ENCODE data around the gene ANGEL1. TPM values are rescaled to one million over a fixed set of nuclear protein-coding genes. Genes with fewer than 3 reads are reported as not detected.

Gene ANGEL1
- total RNA-seq, 1 experiment from 2014 or later, result 31.7 TPM

DNA sequence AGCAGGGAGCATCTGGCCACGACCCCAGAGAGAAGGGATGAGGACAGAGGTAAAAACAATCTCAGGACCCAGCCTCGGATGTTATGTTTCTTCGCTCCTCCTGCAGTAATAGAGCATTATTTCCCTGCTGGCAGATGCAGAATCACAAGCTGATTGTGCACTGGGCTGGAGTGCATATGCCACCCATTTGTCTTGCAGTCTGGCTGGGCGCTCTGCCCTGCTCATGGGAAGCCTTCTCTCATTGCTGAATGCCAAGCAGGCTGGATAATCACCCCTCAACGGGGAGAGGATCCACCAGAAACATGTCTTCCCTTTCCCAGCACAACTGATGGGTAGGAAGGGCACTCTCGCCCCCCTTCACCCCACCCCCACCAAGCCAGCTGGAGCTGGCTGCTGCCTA, 59.9 kb downstream of the ANGEL1 start:
- no peaks in the 10 kb centered on the region for H3K79me2 ChIP-seq (ENCODE audit: low read depth)
- intact Hi-C loops (cut with micrococcal nuclease; ENCODE audit: unreplicated experiment), result loop anchor here (10.0 kb wide), 1 partner anchor 368 kb away; no protein-coding TSS in a partner anchor
- BruUV-seq (replicated peaks), result no TSS peak
- DNase-seq, result no peak
- no peaks in the 10 kb centered on the region for H3K9me2 ChIP-seq (ENCODE audit: insufficient read depth)
- H3K4me2 ChIP-seq, result no peak overlapping the region
- H3K27ac ChIP-seq, result no peak overlapping the region
- H3F3A ChIP-seq (ENCODE audit: insufficient read depth, low read depth), result no peaks in the 10 kb centered on the region; the same call in 1 of the 2 replicates
- CTCF ChIA-PET, result no interaction called here
- no peaks in the 10 kb centered on the region for H3K9me3 ChIP-seq (ENCODE audit: insufficient read depth, low read depth)
- no peaks in the 10 kb centered on the region for H3K4me1 ChIP-seq (replicated peaks; ENCODE audit: insufficient read depth)
- POLR2A ChIA-PET (ENCODE audit: unreplicated experiment), result no interaction called here
- TF ChIP-seq, protein P1, sequence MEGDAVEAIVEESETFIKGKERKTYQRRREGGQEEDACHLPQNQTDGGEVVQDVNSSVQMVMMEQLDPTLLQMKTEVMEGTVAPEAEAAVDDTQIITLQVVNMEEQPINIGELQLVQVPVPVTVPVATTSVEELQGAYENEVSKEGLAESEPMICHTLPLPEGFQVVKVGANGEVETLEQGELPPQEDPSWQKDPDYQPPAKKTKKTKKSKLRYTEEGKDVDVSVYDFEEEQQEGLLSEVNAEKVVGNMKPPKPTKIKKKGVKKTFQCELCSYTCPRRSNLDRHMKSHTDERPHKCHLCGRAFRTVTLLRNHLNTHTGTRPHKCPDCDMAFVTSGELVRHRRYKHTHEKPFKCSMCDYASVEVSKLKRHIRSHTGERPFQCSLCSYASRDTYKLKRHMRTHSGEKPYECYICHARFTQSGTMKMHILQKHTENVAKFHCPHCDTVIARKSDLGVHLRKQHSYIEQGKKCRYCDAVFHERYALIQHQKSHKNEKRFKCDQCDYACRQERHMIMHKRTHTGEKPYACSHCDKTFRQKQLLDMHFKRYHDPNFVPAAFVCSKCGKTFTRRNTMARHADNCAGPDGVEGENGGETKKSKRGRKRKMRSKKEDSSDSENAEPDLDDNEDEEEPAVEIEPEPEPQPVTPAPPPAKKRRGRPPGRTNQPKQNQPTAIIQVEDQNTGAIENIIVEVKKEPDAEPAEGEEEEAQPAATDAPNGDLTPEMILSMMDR (conservative IDR thresholded peaks at IDR 0.05), result no peak
- TF ChIP-seq EZH2 (IDR thresholded peaks at IDR 0.05; ENCODE audit: low read depth), result 0 out of 2 replicates have a peak, but pooled peaks have one; percentile 41
- peaks cover 74% of the 10 kb centered on the region for H3K27me3 ChIP-seq (ENCODE audit: insufficient read depth, low read depth)
- H4K20me1 ChIP-seq (ENCODE audit: insufficient read depth), result no peaks in the 10 kb centered on the region
- H3K36me3 ChIP-seq (ENCODE audit: low read depth), result no peaks in the 10 kb centered on the region
- no peak overlapping the region for H3K4me3 ChIP-seq
- H2AFZ ChIP-seq, result no peak overlapping the region

GRCh38 chr14:76742966-76743365, 69.7 kb downstream of the ANGEL1 start:
- no peak for DNase-seq
- CTCF ChIA-PET, result interaction anchor here (0.6 kb wide), 1 partner anchor 33 kb away, joined by 3 read pairs; no protein-coding TSS in a partner anchor

DNA sequence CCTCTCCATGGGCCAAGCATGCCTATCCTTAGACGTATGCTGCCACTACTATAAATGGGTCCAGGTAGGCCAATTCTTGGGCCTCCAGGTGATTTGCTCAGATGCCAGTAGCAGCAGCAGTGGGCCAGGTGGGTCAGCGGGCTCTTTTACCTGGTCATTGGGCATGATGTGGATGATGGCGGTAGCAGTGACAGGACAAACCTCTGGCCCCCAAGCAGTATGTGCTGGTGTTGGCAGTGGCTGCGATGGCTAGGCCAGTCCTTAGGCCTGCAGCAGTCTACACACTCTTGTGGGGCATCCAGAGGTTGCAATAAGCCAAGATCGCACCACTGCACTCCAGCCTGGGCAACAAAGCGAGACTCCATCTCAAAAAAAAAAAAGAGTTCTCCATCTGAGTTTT, 70.5 kb downstream of the ANGEL1 start:
- H2AFZ ChIP-seq, result no peak overlapping the region
- H3K79me2 ChIP-seq (ENCODE audit: low read depth), result no peaks in the 10 kb centered on the region
- H4K20me1 ChIP-seq (ENCODE audit: insufficient read depth), result no peaks in the 10 kb centered on the region
- no peak overlapping the region for H3K4me3 ChIP-seq
- H3K9me2 ChIP-seq (ENCODE audit: insufficient read depth), result no peaks in the 10 kb centered on the region; the same call in 1 of the 2 replicates
- H3K4me2 ChIP-seq, result no peak overlapping the region
- H3F3A ChIP-seq (ENCODE audit: insufficient read depth, low read depth), result no peaks in the 10 kb centered on the region
- DNase-seq, result no peak
- no peak overlapping the region for H3K27ac ChIP-seq
- H3K4me1 ChIP-seq (replicated peaks; ENCODE audit: insufficient read depth), result no peaks in the 10 kb centered on the region
- intact Hi-C loops (cut with micrococcal nuclease; ENCODE audit: unreplicated experiment), result no loop called here
- CTCF ChIA-PET, result no interaction called here
- peaks cover 38% of the 10 kb centered on the region for H3K27me3 ChIP-seq (ENCODE audit: insufficient read depth, low read depth)
- BruUV-seq (replicated peaks), result no TSS peak
- H3K9me3 ChIP-seq (ENCODE audit: insufficient read depth, low read depth), result peaks cover 13% of the 10 kb centered on the region; the same call in 1 of the 2 replicates
- POLR2A ChIA-PET (ENCODE audit: unreplicated experiment), result no interaction called here
- TF ChIP-seq EZH2 (IDR thresholded peaks at IDR 0.05; ENCODE audit: low read depth), result no peak
- TF ChIP-seq, protein P1 (conservative IDR thresholded peaks at IDR 0.05), result no peak
- no peaks in the 10 kb centered on the region for H3K36me3 ChIP-seq (ENCODE audit: low read depth)

More at GRCh38 chr14:76742966-76743365, 69.7 kb downstream of the ANGEL1 start:
- no TSS peak for BruUV-seq (replicated peaks)
- Histone ChIP-seq H4K20me1 (ENCODE audit: insufficient read depth) (no peaks in the 10 kb centered on the region), H3K4me2 (no peak overlapping the region), H3K36me3 (ENCODE audit: low read depth) (no peaks in the 10 kb centered on the region), H3K27ac (no peak overlapping the region), H3K9me2 (ENCODE audit: insufficient read depth) (no peaks in the 10 kb centered on the region; the same call in 1 of the 2 replicates), H2AFZ (no peak overlapping the region), H3K4me1 (replicated peaks; ENCODE audit: insufficient read depth) (no peaks in the 10 kb centered on the region), H3K9me3 (ENCODE audit: insufficient read depth, low read depth) (peaks cover 13% of the 10 kb centered on the region; the same call in 1 of the 2 replicates), H3K27me3 (ENCODE audit: insufficient read depth, low read depth) (peaks cover 33% of the 10 kb centered on the region), H3K79me2 (ENCODE audit: low read depth) (no peaks in the 10 kb centered on the region), H3F3A (ENCODE audit: insufficient read depth, low read depth) (no peaks in the 10 kb centered on the region), H3K4me3 (no peak overlapping the region)
- intact Hi-C loops (cut with micrococcal nuclease; ENCODE audit: unreplicated experiment), result no loop called here
- TF ChIP-seq, protein P1 (conservative IDR thresholded peaks at IDR 0.05), result no peak
- TF ChIP-seq EZH2 (IDR thresholded peaks at IDR 0.05; ENCODE audit: low read depth), result no peak
- POLR2A ChIA-PET (ENCODE audit: unreplicated experiment), result no interaction called here
